Measurements from ENCODE around the gene OR7D4. TPM values are rescaled to one million over a fixed set of nuclear protein-coding genes. Genes with fewer than 3 reads are reported as not detected.

The OR7D4 gene
- total RNA-seq, 4 donors from 2014 or later, result not detected

DNA sequence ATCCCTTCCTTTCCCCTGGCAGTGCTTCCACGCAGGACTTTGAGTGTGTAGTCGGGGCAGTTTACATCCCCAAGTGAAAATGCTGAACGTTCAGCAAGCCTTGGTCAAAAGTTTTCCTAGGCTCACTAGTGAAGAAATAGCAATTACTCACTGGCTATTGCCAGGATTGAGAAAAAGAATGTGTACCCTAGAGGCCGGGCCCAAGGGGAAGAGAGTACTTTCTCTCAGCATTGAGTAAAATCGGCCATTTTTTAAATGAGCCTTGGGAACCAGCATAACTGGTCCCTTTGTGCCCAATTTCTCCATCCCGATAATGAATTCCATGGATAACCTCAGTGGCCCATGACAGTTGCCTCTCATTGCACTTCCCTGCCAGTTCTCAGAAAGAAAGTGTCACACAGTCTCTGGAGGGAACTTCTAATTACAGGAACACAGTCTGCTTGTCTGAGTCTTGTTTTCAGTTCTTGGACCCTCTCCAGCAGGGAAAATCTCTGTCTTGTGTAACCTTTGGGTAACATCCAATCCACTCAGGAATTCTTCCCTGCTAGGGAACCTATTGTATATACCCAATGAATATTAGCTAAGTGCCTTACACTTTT lies 47.9 kb downstream of the OR7D4 start:
- TF ChIP-seq, protein P1, sequence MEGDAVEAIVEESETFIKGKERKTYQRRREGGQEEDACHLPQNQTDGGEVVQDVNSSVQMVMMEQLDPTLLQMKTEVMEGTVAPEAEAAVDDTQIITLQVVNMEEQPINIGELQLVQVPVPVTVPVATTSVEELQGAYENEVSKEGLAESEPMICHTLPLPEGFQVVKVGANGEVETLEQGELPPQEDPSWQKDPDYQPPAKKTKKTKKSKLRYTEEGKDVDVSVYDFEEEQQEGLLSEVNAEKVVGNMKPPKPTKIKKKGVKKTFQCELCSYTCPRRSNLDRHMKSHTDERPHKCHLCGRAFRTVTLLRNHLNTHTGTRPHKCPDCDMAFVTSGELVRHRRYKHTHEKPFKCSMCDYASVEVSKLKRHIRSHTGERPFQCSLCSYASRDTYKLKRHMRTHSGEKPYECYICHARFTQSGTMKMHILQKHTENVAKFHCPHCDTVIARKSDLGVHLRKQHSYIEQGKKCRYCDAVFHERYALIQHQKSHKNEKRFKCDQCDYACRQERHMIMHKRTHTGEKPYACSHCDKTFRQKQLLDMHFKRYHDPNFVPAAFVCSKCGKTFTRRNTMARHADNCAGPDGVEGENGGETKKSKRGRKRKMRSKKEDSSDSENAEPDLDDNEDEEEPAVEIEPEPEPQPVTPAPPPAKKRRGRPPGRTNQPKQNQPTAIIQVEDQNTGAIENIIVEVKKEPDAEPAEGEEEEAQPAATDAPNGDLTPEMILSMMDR (IDR thresholded peaks at IDR 0.05 in 4 of 5, conservative IDR thresholded peaks at IDR 0.05 in 1 of 5), result no peak
- no peak for TF ChIP-seq POLR2A (IDR thresholded peaks at IDR 0.05)
- Histone ChIP-seq H3K9me3 (no peaks in the 10 kb centered on the region), H3K4me3 (no peak overlapping the region), H3K4me1 (no peaks in the 10 kb centered on the region), H3K27ac (no peak overlapping the region), H3K27me3 (no peaks in the 10 kb centered on the region), H3K36me3 (peaks cover 0 to 3% of the 10 kb centered on the region in 2 donors)
- no peak for DNase-seq
- in situ Hi-C loops (cut with MboI; ENCODE audit: low sequenced_read_pairs in 4 of 4) (no loop called here), intact Hi-C loops (cut with DNase I; ENCODE audit: low total_unique reads) (no loop called here)
- no peak for ATAC-seq

DNA sequence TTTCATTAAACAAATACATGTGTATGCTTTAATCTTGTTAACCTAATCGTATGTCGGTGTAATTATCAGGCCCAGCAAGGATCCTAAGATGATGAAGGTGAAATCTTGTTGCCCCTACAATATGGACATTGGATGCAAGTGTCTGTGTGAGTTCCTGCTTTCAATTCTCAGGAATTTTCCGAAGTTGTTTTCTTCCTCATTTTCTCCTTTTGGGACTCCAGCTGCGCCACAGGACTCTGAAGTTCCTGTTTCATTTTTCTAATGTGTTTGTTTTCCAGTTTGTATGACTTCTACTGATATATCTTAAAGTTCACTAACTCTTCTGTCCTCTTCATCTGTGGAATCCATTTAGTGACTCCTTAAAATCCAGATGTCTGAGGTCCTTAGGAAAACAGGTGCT lies 52.5 kb downstream of the OR7D4 start:
- peaks cover 10 to 50% of the 10 kb centered on the region in 2 donors for H3K36me3 ChIP-seq
- no peak overlapping the region for H3K27ac ChIP-seq
- intact Hi-C loops (cut with DNase I; ENCODE audit: low total_unique reads), result no loop called here

DNA sequence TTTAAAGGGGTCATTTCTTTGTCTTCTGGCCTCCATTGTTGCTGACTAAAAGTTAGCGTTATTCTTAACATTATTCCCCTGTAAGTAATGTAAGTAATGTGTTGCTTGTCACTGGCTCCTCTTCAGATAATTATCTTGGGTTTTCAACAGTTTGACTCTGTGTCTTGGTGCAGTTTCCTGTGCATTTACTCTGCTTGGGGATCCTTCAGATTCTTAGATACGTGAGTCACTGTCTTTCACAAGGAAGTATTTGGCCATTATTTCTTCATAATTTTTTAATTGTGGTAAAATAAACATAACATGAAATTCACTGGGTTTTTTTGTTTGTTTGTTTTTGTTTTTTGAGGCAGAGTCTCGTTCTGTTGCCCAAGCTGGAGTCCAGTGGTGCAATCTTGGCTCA lies 54.1 kb downstream of the OR7D4 start:
- Histone ChIP-seq H3K27me3 (no peaks in the 10 kb centered on the region), H3K36me3 (peaks cover 24 to 66% of the 10 kb centered on the region in 2 donors), H3K27ac (no peak overlapping the region), H3K9me3 (peaks cover 0 to 5% (median 0%) of the 10 kb centered on the region in 3 donors), H3K4me3 (no peak overlapping the region), H3K4me1 (no peaks in the 10 kb centered on the region)
- ATAC-seq, result no peak
- intact Hi-C loops (cut with DNase I; ENCODE audit: low total_unique reads) (no loop called here), in situ Hi-C loops (cut with MboI; ENCODE audit: low sequenced_read_pairs in 4 of 4) (loop anchor here in 1 of 4 donors (10.0 kb wide), 1 partner anchor 60 kb away; the partner anchor contains the start of gene OR7G2)
- no peak for TF ChIP-seq POLR2A (IDR thresholded peaks at IDR 0.05)
- DNase-seq, result no peak

More for the DNA sequence above, 52.5 kb downstream of the OR7D4 start:
- TF ChIP-seq, protein P1 (IDR thresholded peaks at IDR 0.05 in 4 of 5, conservative IDR thresholded peaks at IDR 0.05 in 1 of 5), result no peak
- TF ChIP-seq POLR2A (IDR thresholded peaks at IDR 0.05), result no peak
- Histone ChIP-seq H3K4me3 (no peak overlapping the region), H3K27me3 (no peaks in the 10 kb centered on the region), H3K9me3 (peaks cover 0 to 2% (median 0%) of the 10 kb centered on the region in 3 donors), H3K4me1 (no peaks in the 10 kb centered on the region)
- DNase-seq (no peak), ATAC-seq (no peak)
- in situ Hi-C loops (cut with MboI; ENCODE audit: low sequenced_read_pairs in 4 of 4), result loop anchor here in 1 of 4 donors (10.0 kb wide), 1 partner anchor 62 kb away; the partner anchor contains the start of gene OR7G2

DNA sequence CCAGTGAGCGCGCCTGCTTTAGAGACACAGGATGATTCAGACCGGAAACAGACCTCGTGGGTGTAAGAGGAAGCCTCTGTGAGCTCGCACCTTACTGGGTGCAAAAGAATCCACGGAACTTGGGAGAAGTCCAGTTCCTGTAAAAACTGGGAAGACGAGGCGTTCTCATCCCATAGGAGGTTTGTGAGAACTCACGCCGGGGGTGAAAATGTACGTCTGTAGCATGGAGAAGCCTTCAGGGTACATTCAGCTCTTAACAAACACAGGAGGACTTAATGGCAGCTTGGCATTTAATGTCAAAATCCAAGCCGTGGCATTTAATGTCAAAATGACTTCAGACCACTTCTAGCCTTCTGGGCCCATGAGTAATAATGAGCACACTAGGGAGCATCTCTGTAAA lies 58.0 kb downstream of the OR7D4 start:
- no peak for ATAC-seq
- DNase-seq, result no peak
- intact Hi-C loops (cut with DNase I; ENCODE audit: low total_unique reads) (no loop called here), in situ Hi-C loops (cut with MboI; ENCODE audit: low sequenced_read_pairs in 4 of 4) (loop anchor here in 1 of 4 donors (10.0 kb wide), 1 partner anchor 57 kb away; the partner anchor contains the start of gene OR7G2)
- H3K27ac ChIP-seq, result no peak overlapping the region
- H3K27me3 ChIP-seq, result no peaks in the 10 kb centered on the region
- TF ChIP-seq POLR2A (IDR thresholded peaks at IDR 0.05), result no peak
- TF ChIP-seq, protein P1 (IDR thresholded peaks at IDR 0.05 in 4 of 5, conservative IDR thresholded peaks at IDR 0.05 in 1 of 5), result no peak
- H3K4me3 ChIP-seq, result no peak overlapping the region
- peaks cover 40 to 100% of the 10 kb centered on the region in 2 donors for H3K36me3 ChIP-seq
- H3K9me3 ChIP-seq, result peaks cover 0 to 5% (median 0%) of the 10 kb centered on the region in 3 donors
- no peaks in the 10 kb centered on the region for H3K4me1 ChIP-seq

Other genes with a start within 250 kb of the OR7D4 start
- gene MUC16, start 209.2 kb downstream of the OR7D4 start, total RNA-seq, result not detected
- gene OR1M1, start 132.5 kb downstream of the OR7D4 start, total RNA-seq, result not detected
- not detected for gene OR7G2, start 112.1 kb downstream of the OR7D4 start, total RNA-seq
- gene OR7G1, start 103.8 kb downstream of the OR7D4 start, total RNA-seq, result not detected
- not detected for gene OR7G3, start 92.6 kb downstream of the OR7D4 start, total RNA-seq
- 10 to 100 TPM in 3 of 4 donors, 1 to 10 TPM in 1; 9.1 to 15.0 (median 12.2) TPM for gene ZNF317, start 79.2 kb downstream of the OR7D4 start, total RNA-seq
- gene OR7D2, start 40.6 kb downstream of the OR7D4 start, total RNA-seq, result under 1 TPM in 2 of 4 donors, not detected in 2; 0.13 to 0.19 TPM
- not detected for gene OR7E24, start 31.3 kb upstream of the OR7D4 start, total RNA-seq
- gene ZNF699, start 90.2 kb upstream of the OR7D4 start, total RNA-seq, result 1 to 10 TPM in 3 of 4 donors, under 1 TPM in 1; 0.87 to 4.1 (median 1.8) TPM
- 1 to 10 TPM; 1.4 to 3.8 (median 3.0) TPM for gene ZNF559, start 104.6 kb upstream of the OR7D4 start, total RNA-seq
- gene ZNF177, start 143.4 kb upstream of the OR7D4 start, total RNA-seq, result under 1 TPM; 0.19 to 0.56 (median 0.34) TPM
- 1 to 10 TPM; 3.7 to 7.0 (median 5.3) TPM for gene ZNF266, start 216.0 kb upstream of the OR7D4 start, total RNA-seq